SK-N-SH treated with all-trans-retinoic acid at 6 μM for 48 hours (cell line): ENCODE data around the gene PON2.

ENCODE experiments used
- ATAC-seq: fragments of 200-7000 bp; cut with Tn5 transposase; 3 replicates; pipeline ENCODE4 v1.9.1; 2020; ENCODE audit warnings: mild to moderate bottlenecking, moderate library complexity
- ARNTL ChIP-seq: fragments of 450-650 bp; formaldehyde crosslinking; IDR thresholded peaks from 2 replicates; pipeline ENCODE4 v1.5.0; 2020; ENCODE audit warnings: low read depth, mild to moderate bottlenecking, moderate library complexity, borderline replicate concordance
- BACH2 ChIP-seq: fragments of 250-450 bp; sonication (Bioruptor Pico); IDR thresholded peaks from 2 replicates; pipeline ENCODE4 v1.9.0; 2021; ENCODE audit warnings: mild to moderate bottlenecking, borderline replicate concordance
- CREB5 ChIP-seq: fragments of 250-450 bp; sonication (Bioruptor Pico); IDR thresholded peaks from 2 replicates; pipeline ENCODE4 v1.5.1; 2020; ENCODE audit warnings: low read depth, mild to moderate bottlenecking, moderate library complexity
- CSDC2 ChIP-seq: fragments of 250-450 bp; sonication (Bioruptor Pico); IDR thresholded peaks from 2 replicates; pipeline ENCODE4 v1.5.0; 2020; ENCODE audit warnings: mild to moderate bottlenecking, moderate library complexity
- CSRNP3 ChIP-seq: fragments of 250-450 bp; sonication (Bioruptor Pico); IDR thresholded peaks from 2 replicates; pipeline ENCODE4 v1.5.1; 2021; ENCODE audit warnings: mild to moderate bottlenecking, moderate library complexity
- ESRRG ChIP-seq: fragments of 250-450 bp; sonication (Bioruptor Pico); IDR thresholded peaks from 2 replicates; pipeline ENCODE4 v1.6.1; 2021; ENCODE audit warnings: mild to moderate bottlenecking
- GLIS3 ChIP-seq: fragments of 250-450 bp; sonication (Bioruptor Pico); IDR thresholded peaks from 2 replicates; pipeline ENCODE4 v1.5.0; 2020; ENCODE audit warnings: mild to moderate bottlenecking, moderate library complexity
- ISL1 ChIP-seq: fragments of 250-450 bp; sonication (Bioruptor Pico); IDR thresholded peaks from 2 replicates; pipeline ENCODE4 v2.1.2; 2022; ENCODE audit warnings: mild to moderate bottlenecking, moderate library complexity
- PPARA ChIP-seq: fragments of 250-450 bp; sonication (Bioruptor Pico); IDR thresholded peaks from 2 replicates; pipeline ENCODE4 v1.5.0; 2020; ENCODE audit warnings: mild to moderate bottlenecking, borderline replicate concordance
- RARB ChIP-seq: fragments of 250-450 bp; sonication (Bioruptor Pico); IDR thresholded peaks from 2 replicates; pipeline ENCODE4 v1.8.0; 2021; ENCODE audit warnings: mild to moderate bottlenecking, moderate library complexity
- SNAI2 ChIP-seq: fragments of 250-450 bp; sonication (Bioruptor Pico); IDR thresholded peaks from 2 replicates; pipeline ENCODE4 v1.5.0; 2020; ENCODE audit warnings: mild to moderate bottlenecking, moderate library complexity
- TCF4 ChIP-seq: fragments of 250-450 bp; sonication (Bioruptor Pico); IDR thresholded peaks from 2 replicates; pipeline ENCODE4 v1.8.0; 2021; ENCODE audit warnings: mild to moderate bottlenecking, moderate library complexity, borderline replicate concordance
- TOX ChIP-seq: fragments of 250-450 bp; sonication (Bioruptor Pico); IDR thresholded peaks from 2 replicates; pipeline ENCODE4 v1.8.0; 2021; ENCODE audit warnings: mild to moderate bottlenecking, moderate library complexity, borderline replicate concordance
- TSHZ2 ChIP-seq: fragments of 250-450 bp; sonication (Bioruptor Pico); IDR thresholded peaks from 2 replicates; pipeline ENCODE4 v1.5.0; 2020; ENCODE audit warnings: mild to moderate bottlenecking, moderate library complexity
- ZC3H10 ChIP-seq: fragments of 250-450 bp; sonication (Bioruptor Pico); IDR thresholded peaks from 2 replicates; pipeline ENCODE4 v1.5.1; 2021; ENCODE audit warnings: mild to moderate bottlenecking, moderate library complexity
- ZFP3 ChIP-seq: fragments of 250-450 bp; sonication (Bioruptor Pico); IDR thresholded peaks from 2 replicates; pipeline ENCODE4 v1.5.0; 2020; ENCODE audit warnings: mild to moderate bottlenecking, moderate library complexity
- ZFP30 ChIP-seq: fragments of 450-650 bp; formaldehyde crosslinking; IDR thresholded peaks from 2 replicates; pipeline ENCODE4 v1.5.0; 2022; ENCODE audit warnings: mild to moderate bottlenecking, moderate library complexity
- ZNF565 ChIP-seq: fragments of 450-650 bp; formaldehyde crosslinking; conservative IDR thresholded peaks from 2 replicates; pipeline ENCODE4 v1.5.0; 2020; ENCODE audit warnings: low read depth, mild to moderate bottlenecking, moderate library complexity
- ZNF70 ChIP-seq: fragments of 450-650 bp; formaldehyde crosslinking; IDR thresholded peaks from 2 replicates; pipeline ENCODE4 v1.5.0; 2020; ENCODE audit warnings: mild to moderate bottlenecking, moderate library complexity
- ZNF8 ChIP-seq: fragments of 450-650 bp; formaldehyde crosslinking; IDR thresholded peaks from 2 replicates; pipeline ENCODE4 v1.5.0; 2020; ENCODE audit warnings: mild to moderate bottlenecking, moderate library complexity
- TF ChIP-seq, protein P1 (sequence below): fragments of 250-450 bp; sonication (Bioruptor Pico); IDR thresholded peaks from 2 replicates; pipeline ENCODE4 v1.8.0; 2020; ENCODE audit warnings: mild to moderate bottlenecking, moderate library complexity, borderline replicate concordance

PON2 gene

GRCh38 chr7:95441042-95441823 is 6.4 kb upstream of the PON2 start:
- TF ChIP-seq GLIS3 (CRISPR knock-in tag) (no peak), PPARA (no peak)
- ATAC-seq = 0 out of 3 replicates have a peak, but pooled peaks have one; percentile 30

GRCh38 chr7:95440394-95441038 is 5.7 kb upstream of the PON2 start:
- TF ChIP-seq ZFP30 (CRISPR knock-in tag) (no peak), RARB (CRISPR knock-in tag) (no peak), TOX (no peak), CREB5 (CRISPR knock-in tag) (no peak), CSRNP3 (no peak), ISL1 (CRISPR knock-in tag) (no peak), ARNTL (CRISPR knock-in tag) (no peak), TSHZ2 (CRISPR knock-in tag) (no peak), TCF4 (CRISPR knock-in tag) (no peak), ZNF565 (CRISPR knock-in tag) (no peak), CSDC2 (no peak), GLIS3 (CRISPR knock-in tag) (no peak)
- TF ChIP-seq, protein P1, sequence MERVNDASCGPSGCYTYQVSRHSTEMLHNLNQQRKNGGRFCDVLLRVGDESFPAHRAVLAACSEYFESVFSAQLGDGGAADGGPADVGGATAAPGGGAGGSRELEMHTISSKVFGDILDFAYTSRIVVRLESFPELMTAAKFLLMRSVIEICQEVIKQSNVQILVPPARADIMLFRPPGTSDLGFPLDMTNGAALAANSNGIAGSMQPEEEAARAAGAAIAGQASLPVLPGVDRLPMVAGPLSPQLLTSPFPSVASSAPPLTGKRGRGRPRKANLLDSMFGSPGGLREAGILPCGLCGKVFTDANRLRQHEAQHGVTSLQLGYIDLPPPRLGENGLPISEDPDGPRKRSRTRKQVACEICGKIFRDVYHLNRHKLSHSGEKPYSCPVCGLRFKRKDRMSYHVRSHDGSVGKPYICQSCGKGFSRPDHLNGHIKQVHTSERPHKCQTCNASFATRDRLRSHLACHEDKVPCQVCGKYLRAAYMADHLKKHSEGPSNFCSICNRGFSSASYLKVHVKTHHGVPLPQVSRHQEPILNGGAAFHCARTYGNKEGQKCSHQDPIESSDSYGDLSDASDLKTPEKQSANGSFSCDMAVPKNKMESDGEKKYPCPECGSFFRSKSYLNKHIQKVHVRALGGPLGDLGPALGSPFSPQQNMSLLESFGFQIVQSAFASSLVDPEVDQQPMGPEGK (CRISPR knock-in tag) = no peak
- no peak for ATAC-seq

- TF ChIP-seq ZC3H10 (CRISPR knock-in tag) = no peak
- no peak for TF ChIP-seq CSRNP3
- no peak for TF ChIP-seq ZFP3 (CRISPR knock-in tag)
- TF ChIP-seq ESRRG (CRISPR knock-in tag) = no peak
- no peak for TF ChIP-seq ZNF565 (CRISPR knock-in tag)
- TF ChIP-seq BACH2 (CRISPR knock-in tag) = no peak
- no peak for TF ChIP-seq CSDC2
- TF ChIP-seq ZNF70 (CRISPR knock-in tag) = no peak
- no peak for TF ChIP-seq ARNTL (CRISPR knock-in tag)
- TF ChIP-seq ZFP30 (CRISPR knock-in tag) = no peak
- TF ChIP-seq SNAI2 = no peak
- no peak for TF ChIP-seq ZNF8 (CRISPR knock-in tag)
- TF ChIP-seq ISL1 (CRISPR knock-in tag) = no peak
- TF ChIP-seq, all 23 proteins: peak for 0
- no peak for ATAC-seq
Observed at GRCh38 chr7:95436407-95436806, 1.6 kb upstream of the PON2 start.
